H9 (cell line): ENCODE measurements around the gene NACAD. TPM values are rescaled to one million over a fixed set of nuclear protein-coding genes. Genes with fewer than 3 reads are reported as not detected.
A peak's percentile ranks its signal among the peaks of the same experiment; 100 is the strongest.

Experiments
- DNase-seq: peaks from one replicate; pipeline ENCODE4 v3.0.0-alpha.2; 2017
- H2AFZ ChIP-seq: one replicate; pipeline ENCODE4 v1.6.1; 2013; ENCODE audit warnings: mild to moderate bottlenecking, low read length, control low read depth, moderate library complexity
- H2AK5ac ChIP-seq: 2 replicates; pipeline ENCODE4 v1.6.1; 2013; ENCODE audit warnings: low read length, control low read depth, mixed read lengths; ENCODE audit not compliant: insufficient read length
- H2BK120ac ChIP-seq: one replicate; pipeline ENCODE4 v1.6.1; 2013; ENCODE audit warnings: low read depth, mild to moderate bottlenecking, low read length, control low read depth, inconsistent platforms; ENCODE audit not compliant: poor library complexity, severe bottlenecking
- H2BK12ac ChIP-seq: 2 replicates; pipeline ENCODE4 v1.6.1; 2013; ENCODE audit warnings: low read length, control low read depth, mixed read lengths, low read depth; ENCODE audit not compliant: insufficient read length
- H2BK15ac ChIP-seq: 2 replicates; pipeline ENCODE4 v1.6.1; 2013; ENCODE audit warnings: low read depth, low read length, control low read depth
- H2BK20ac ChIP-seq: one replicate; pipeline ENCODE4 v1.6.1; 2013; ENCODE audit warnings: low read depth, mild to moderate bottlenecking, low read length, control low read depth, inconsistent platforms; ENCODE audit not compliant: poor library complexity, severe bottlenecking
- H2BK5ac ChIP-seq: 2 replicates; pipeline ENCODE4 v1.6.1; 2013; ENCODE audit warnings: low read length, control low read depth, mixed read lengths; ENCODE audit not compliant: insufficient read length
- H3K14ac ChIP-seq: 2 replicates; pipeline ENCODE4 v1.6.1; 2013; ENCODE audit warnings: low read length, control low read depth; ENCODE audit not compliant: insufficient read depth
- H3K18ac ChIP-seq: 2 replicates; pipeline ENCODE4 v1.6.1; 2013; ENCODE audit warnings: low read depth, mild to moderate bottlenecking, mixed read lengths, low read length, control low read depth; ENCODE audit not compliant: insufficient read length
- H3K23ac ChIP-seq: 2 replicates; pipeline ENCODE4 v1.6.1; 2013; ENCODE audit warnings: low read length, control low read depth, mixed read lengths, low read depth; ENCODE audit not compliant: insufficient read length
- H3K23me2 ChIP-seq: 2 replicates; pipeline ENCODE4 v1.6.1; 2013; ENCODE audit warnings: low read depth, mild to moderate bottlenecking, mixed read lengths, low read length, control low read depth; ENCODE audit not compliant: insufficient read length, poor library complexity, severe bottlenecking
- H3K27ac ChIP-seq: 2 replicates; pipeline ENCODE4 v1.5.1; 2013; ENCODE audit warnings: low read length, control low read depth, mixed read lengths, low read depth; ENCODE audit not compliant: insufficient read length
- H3K27me3 ChIP-seq: 2 replicates; pipeline ENCODE4 v1.6.1; 2013; ENCODE audit warnings: low read length, control low read depth, inconsistent platforms; ENCODE audit not compliant: insufficient read depth
- H3K4ac ChIP-seq: 2 replicates; pipeline ENCODE4 v1.6.1; 2013; ENCODE audit warnings: low read depth, mild to moderate bottlenecking, control low read depth, inconsistent platforms, low read length, moderate library complexity
- H3K4me1 ChIP-seq: 2 replicates; pipeline ENCODE4 v1.6.1; 2013; ENCODE audit warnings: low read length, control low read depth, inconsistent platforms; ENCODE audit not compliant: insufficient read depth
- H3K4me2 ChIP-seq: 2 replicates; pipeline ENCODE4 v1.6.1; 2013; ENCODE audit warnings: low read length, control low read depth, mixed read lengths; ENCODE audit not compliant: insufficient read length, insufficient read depth
- H3K56ac ChIP-seq: 2 replicates; pipeline ENCODE4 v1.6.1; 2013; ENCODE audit warnings: low read depth, mild to moderate bottlenecking, mixed read lengths, low read length, control low read depth; ENCODE audit not compliant: insufficient read length
- H3K79me1 ChIP-seq: 2 replicates; pipeline ENCODE4 v1.6.1; 2013; ENCODE audit warnings: low read depth, mild to moderate bottlenecking, moderate library complexity, low read length, control low read depth, inconsistent platforms; ENCODE audit not compliant: insufficient read depth, poor library complexity, severe bottlenecking
- H3K79me2 ChIP-seq: 2 replicates; pipeline ENCODE4 v1.6.1; 2013; ENCODE audit warnings: low read length, control low read depth, inconsistent platforms; ENCODE audit not compliant: insufficient read depth
- H3K9ac ChIP-seq: 2 replicates; pipeline ENCODE4 v1.6.1; 2013; ENCODE audit warnings: low read length, control low read depth, mixed read lengths; ENCODE audit not compliant: insufficient read length; ENCODE audit errors: extremely low read depth
- H3K9me3 ChIP-seq: one replicate; pipeline ENCODE4 v1.6.1; 2013; ENCODE audit warnings: low read depth, low read length, inconsistent platforms; ENCODE audit not compliant: control insufficient read depth
- H3T11ph ChIP-seq: one replicate; pipeline ENCODE4 v1.6.1; 2013; ENCODE audit warnings: mild to moderate bottlenecking, low read length, control low read depth, inconsistent platforms
- H4K20me1 ChIP-seq: one replicate; pipeline ENCODE4 v1.6.1; 2013; ENCODE audit not compliant: control insufficient read depth, insufficient read length, insufficient read depth
- H4K5ac ChIP-seq: 2 replicates; pipeline ENCODE4 v1.6.1; 2013; ENCODE audit warnings: low read depth, mild to moderate bottlenecking, mixed read lengths, low read length, control low read depth; ENCODE audit not compliant: insufficient read length
- H4K8ac ChIP-seq: replicated peaks from 2 replicates; pipeline ENCODE4 v1.6.1; 2013; ENCODE audit warnings: low read length, control low read depth, mixed read lengths, low read depth; ENCODE audit not compliant: insufficient read length
- H4K91ac ChIP-seq: 2 replicates; pipeline ENCODE4 v1.6.1; 2013; ENCODE audit warnings: low read depth, mild to moderate bottlenecking, moderate library complexity, mixed read lengths, low read length, control low read depth; ENCODE audit not compliant: insufficient read length
- H3K27ac Mint-ChIP-seq, 3 experiments: 2 replicates in 2 of 3; 3 replicates in 1 of 3; pipeline ENCODE4 v1.8.0; 2020 to 2021; ENCODE audit warnings: mixed read lengths in 3 of 3, mild to moderate bottlenecking in 1 of 3, moderate library complexity in 1 of 3
- H3K27me3 Mint-ChIP-seq: 2 replicates; pipeline ENCODE4 v1.8.0; 2021; ENCODE audit warnings: low read depth, mild to moderate bottlenecking, moderate library complexity, mixed read lengths
- H3K36me3 Mint-ChIP-seq, 3 experiments: 2 replicates in 2 of 3; 3 replicates in 1 of 3; pipeline ENCODE4 v1.8.0; 2020 to 2021; ENCODE audit warnings: low read depth in 3 of 3, mixed read lengths in 3 of 3; ENCODE audit not compliant: insufficient read depth in 1 of 3
- H3K4me1 Mint-ChIP-seq, 2 experiments: 2 replicates each; pipeline ENCODE4 v1.8.0; 2020; ENCODE audit warnings: mixed read lengths in 2 of 2
- H3K4me3 Mint-ChIP-seq, 2 experiments: 2 replicates in 1 of 2; 3 replicates in 1 of 2; pipeline ENCODE4 v1.8.0; 2020 to 2021; ENCODE audit warnings: mild to moderate bottlenecking in 2 of 2, mixed read lengths in 2 of 2, moderate library complexity in 1 of 2
- H3K9me3 Mint-ChIP-seq, 2 experiments: 2 replicates in 1 of 2; 3 replicates in 1 of 2; pipeline ENCODE4 v1.8.0; 2020; ENCODE audit warnings: mild to moderate bottlenecking in 2 of 2, mixed read lengths in 2 of 2, moderate library complexity in 1 of 2
- CTCF ChIP-seq: fragments of 200-600 bp; sonication (generic); conservative IDR thresholded peaks from 3 replicates; pipeline ENCODE4 v1.8.0; 2021; ENCODE audit warnings: antibody characterized with exemption, mild to moderate bottlenecking
- WGBS: extraction: QIAGEN DNeasy Blood & Tissue Kit; methylation state at CpG from one replicate; pipeline ENCODE4 v1.1.7; 2013; ENCODE audit warnings: missing lambda C conversion rate, low lambda C conversion rate, mixed read lengths; ENCODE audit not compliant: insufficient read length; ENCODE audit errors: extremely low coverage; 5-methylcytosine and 5-hydroxymethylcytosine counted together
- total RNA-seq: library from RNA; stranded (reverse); gene quantifications from 2 replicates; pipeline ENCODE4 v1.2.1, GENCODE V29; 2021

NACAD gene
- total RNA-seq, 1 experiment from 2014 or later: 8.0 TPM

- H2AFZ ChIP-seq: peak overlapping the region; percentile 46
- H3K9me3 ChIP-seq: no peaks in the 10 kb centered on the region
- H2BK12ac ChIP-seq: no peak overlapping the region
- no peak overlapping the region for H2BK15ac ChIP-seq
- H3K4me2 ChIP-seq: no peak overlapping the region
- WGBS: no CpG with 5 or more reads among the region's 7 CpGs
- Mint-ChIP-seq H3K9me3 (peaks cover 2% of the 10 kb centered on the region in 2 experiments; a peak in 2 of 5 replicates), H3K4me1 (peaks cover 14 to 15% of the 10 kb centered on the region in 2 experiments), H3K4me3 (no peak overlapping the region), H3K27ac (peak overlapping the region in 1 of 3 experiments; percentile 34; a peak in 1 of 7 replicates), H3K36me3 (no peaks in the 10 kb centered on the region; a peak in 1 of 7 replicates), H3K27me3 (peaks cover 22% of the 10 kb centered on the region)
- no peak overlapping the region for H3K23ac ChIP-seq
- no peak for DNase-seq
- H3K79me1 ChIP-seq: no peaks in the 10 kb centered on the region
- TF ChIP-seq CTCF: no peak
- H3K27me3 ChIP-seq: no peaks in the 10 kb centered on the region
- peaks cover 3% of the 10 kb centered on the region; the same call in 1 of the 2 replicates for H3K4me1 ChIP-seq
- H4K5ac ChIP-seq: no peak overlapping the region
- H3K56ac ChIP-seq: no peak overlapping the region
- no peaks in the 10 kb centered on the region for H3K79me2 ChIP-seq
- H4K20me1 ChIP-seq: no peaks in the 10 kb centered on the region
- H4K8ac ChIP-seq: no peak overlapping the region
- H2BK5ac ChIP-seq: no peak overlapping the region
- H3K23me2 ChIP-seq: no peaks in the 10 kb centered on the region
- no peak overlapping the region for H3K27ac ChIP-seq
- no peak overlapping the region for H3K14ac ChIP-seq
- no peak overlapping the region for H2AK5ac ChIP-seq
- H3K9ac ChIP-seq: no peak overlapping the region
- H2BK120ac ChIP-seq: no peak overlapping the region
- H3K4ac ChIP-seq: no peak overlapping the region
- no peak overlapping the region for H4K91ac ChIP-seq
- H2BK20ac ChIP-seq: no peak overlapping the region
- peak overlapping the region; percentile 30 for H3K18ac ChIP-seq
- no peak overlapping the region for H3T11ph ChIP-seq
Observed at GRCh38 chr7:45092100-45092930, 3.5 kb upstream of the NACAD start.
